H9 (cell line): ENCODE results near the gene ATP6V1C2. TPM values are rescaled to one million over a fixed set of nuclear protein-coding genes. Genes with fewer than 3 reads are reported as not detected.

Experiments used
- DNase-seq: peaks from one replicate; pipeline ENCODE4 v3.0.0-alpha.2; 2017
- H2AFZ ChIP-seq: one replicate; pipeline ENCODE4 v1.6.1; 2013; ENCODE audit warnings: mild to moderate bottlenecking, low read length, control low read depth, moderate library complexity
- H2AK5ac ChIP-seq: 2 replicates; pipeline ENCODE4 v1.6.1; 2013; ENCODE audit warnings: low read length, control low read depth, mixed read lengths; ENCODE audit not compliant: insufficient read length
- H2BK120ac ChIP-seq: one replicate; pipeline ENCODE4 v1.6.1; 2013; ENCODE audit warnings: low read depth, mild to moderate bottlenecking, low read length, control low read depth, inconsistent platforms; ENCODE audit not compliant: poor library complexity, severe bottlenecking
- H2BK12ac ChIP-seq: 2 replicates; pipeline ENCODE4 v1.6.1; 2013; ENCODE audit warnings: low read length, control low read depth, mixed read lengths, low read depth; ENCODE audit not compliant: insufficient read length
- H2BK15ac ChIP-seq: 2 replicates; pipeline ENCODE4 v1.6.1; 2013; ENCODE audit warnings: low read depth, low read length, control low read depth
- H2BK20ac ChIP-seq: one replicate; pipeline ENCODE4 v1.6.1; 2013; ENCODE audit warnings: low read depth, mild to moderate bottlenecking, low read length, control low read depth, inconsistent platforms; ENCODE audit not compliant: poor library complexity, severe bottlenecking
- H2BK5ac ChIP-seq: 2 replicates; pipeline ENCODE4 v1.6.1; 2013; ENCODE audit warnings: low read length, control low read depth, mixed read lengths; ENCODE audit not compliant: insufficient read length
- H3K14ac ChIP-seq: 2 replicates; pipeline ENCODE4 v1.6.1; 2013; ENCODE audit warnings: low read length, control low read depth; ENCODE audit not compliant: insufficient read depth
- H3K18ac ChIP-seq: 2 replicates; pipeline ENCODE4 v1.6.1; 2013; ENCODE audit warnings: low read depth, mild to moderate bottlenecking, mixed read lengths, low read length, control low read depth; ENCODE audit not compliant: insufficient read length
- H3K23ac ChIP-seq: 2 replicates; pipeline ENCODE4 v1.6.1; 2013; ENCODE audit warnings: low read length, control low read depth, mixed read lengths, low read depth; ENCODE audit not compliant: insufficient read length
- H3K23me2 ChIP-seq: 2 replicates; pipeline ENCODE4 v1.6.1; 2013; ENCODE audit warnings: low read depth, mild to moderate bottlenecking, mixed read lengths, low read length, control low read depth; ENCODE audit not compliant: insufficient read length, poor library complexity, severe bottlenecking
- H3K27ac ChIP-seq: 2 replicates; pipeline ENCODE4 v1.5.1; 2013; ENCODE audit warnings: low read length, control low read depth, mixed read lengths, low read depth; ENCODE audit not compliant: insufficient read length
- H3K27me3 ChIP-seq: 2 replicates; pipeline ENCODE4 v1.6.1; 2013; ENCODE audit warnings: low read length, control low read depth, inconsistent platforms; ENCODE audit not compliant: insufficient read depth
- H3K4ac ChIP-seq: 2 replicates; pipeline ENCODE4 v1.6.1; 2013; ENCODE audit warnings: low read depth, mild to moderate bottlenecking, control low read depth, inconsistent platforms, low read length, moderate library complexity
- H3K4me1 ChIP-seq: 2 replicates; pipeline ENCODE4 v1.6.1; 2013; ENCODE audit warnings: low read length, control low read depth, inconsistent platforms; ENCODE audit not compliant: insufficient read depth
- H3K4me2 ChIP-seq: 2 replicates; pipeline ENCODE4 v1.6.1; 2013; ENCODE audit warnings: low read length, control low read depth, mixed read lengths; ENCODE audit not compliant: insufficient read length, insufficient read depth
- H3K56ac ChIP-seq: 2 replicates; pipeline ENCODE4 v1.6.1; 2013; ENCODE audit warnings: low read depth, mild to moderate bottlenecking, mixed read lengths, low read length, control low read depth; ENCODE audit not compliant: insufficient read length
- H3K79me1 ChIP-seq: 2 replicates; pipeline ENCODE4 v1.6.1; 2013; ENCODE audit warnings: low read depth, mild to moderate bottlenecking, moderate library complexity, low read length, control low read depth, inconsistent platforms; ENCODE audit not compliant: insufficient read depth, poor library complexity, severe bottlenecking
- H3K79me2 ChIP-seq: 2 replicates; pipeline ENCODE4 v1.6.1; 2013; ENCODE audit warnings: low read length, control low read depth, inconsistent platforms; ENCODE audit not compliant: insufficient read depth
- H3K9ac ChIP-seq: 2 replicates; pipeline ENCODE4 v1.6.1; 2013; ENCODE audit warnings: low read length, control low read depth, mixed read lengths; ENCODE audit not compliant: insufficient read length; ENCODE audit errors: extremely low read depth
- H3K9me3 ChIP-seq: one replicate; pipeline ENCODE4 v1.6.1; 2013; ENCODE audit warnings: low read depth, low read length, inconsistent platforms; ENCODE audit not compliant: control insufficient read depth
- H3T11ph ChIP-seq: one replicate; pipeline ENCODE4 v1.6.1; 2013; ENCODE audit warnings: mild to moderate bottlenecking, low read length, control low read depth, inconsistent platforms
- H4K20me1 ChIP-seq: one replicate; pipeline ENCODE4 v1.6.1; 2013; ENCODE audit not compliant: control insufficient read depth, insufficient read length, insufficient read depth
- H4K5ac ChIP-seq: 2 replicates; pipeline ENCODE4 v1.6.1; 2013; ENCODE audit warnings: low read depth, mild to moderate bottlenecking, mixed read lengths, low read length, control low read depth; ENCODE audit not compliant: insufficient read length
- H4K8ac ChIP-seq: replicated peaks from 2 replicates; pipeline ENCODE4 v1.6.1; 2013; ENCODE audit warnings: low read length, control low read depth, mixed read lengths, low read depth; ENCODE audit not compliant: insufficient read length
- H4K91ac ChIP-seq: 2 replicates; pipeline ENCODE4 v1.6.1; 2013; ENCODE audit warnings: low read depth, mild to moderate bottlenecking, moderate library complexity, mixed read lengths, low read length, control low read depth; ENCODE audit not compliant: insufficient read length
- H3K27ac Mint-ChIP-seq, 3 experiments: 2 replicates in 2 of 3; 3 replicates in 1 of 3; pipeline ENCODE4 v1.8.0; 2020 to 2021; ENCODE audit warnings: mixed read lengths in 3 of 3, mild to moderate bottlenecking in 1 of 3, moderate library complexity in 1 of 3
- H3K27me3 Mint-ChIP-seq: 2 replicates; pipeline ENCODE4 v1.8.0; 2021; ENCODE audit warnings: low read depth, mild to moderate bottlenecking, moderate library complexity, mixed read lengths
- H3K36me3 Mint-ChIP-seq, 3 experiments: 2 replicates in 2 of 3; 3 replicates in 1 of 3; pipeline ENCODE4 v1.8.0; 2020 to 2021; ENCODE audit warnings: low read depth in 3 of 3, mixed read lengths in 3 of 3; ENCODE audit not compliant: insufficient read depth in 1 of 3
- H3K4me1 Mint-ChIP-seq, 2 experiments: 2 replicates each; pipeline ENCODE4 v1.8.0; 2020; ENCODE audit warnings: mixed read lengths in 2 of 2
- H3K4me3 Mint-ChIP-seq, 2 experiments: 2 replicates in 1 of 2; 3 replicates in 1 of 2; pipeline ENCODE4 v1.8.0; 2020 to 2021; ENCODE audit warnings: mild to moderate bottlenecking in 2 of 2, mixed read lengths in 2 of 2, moderate library complexity in 1 of 2
- H3K9me3 Mint-ChIP-seq, 2 experiments: 2 replicates in 1 of 2; 3 replicates in 1 of 2; pipeline ENCODE4 v1.8.0; 2020; ENCODE audit warnings: mild to moderate bottlenecking in 2 of 2, mixed read lengths in 2 of 2, moderate library complexity in 1 of 2
- CTCF ChIP-seq: fragments of 200-600 bp; sonication (generic); conservative IDR thresholded peaks from 3 replicates; pipeline ENCODE4 v1.8.0; 2021; ENCODE audit warnings: antibody characterized with exemption, mild to moderate bottlenecking
- WGBS: extraction: QIAGEN DNeasy Blood & Tissue Kit; methylation state at CpG from one replicate; pipeline ENCODE4 v1.1.7; 2013; ENCODE audit warnings: missing lambda C conversion rate, low lambda C conversion rate, mixed read lengths; ENCODE audit not compliant: insufficient read length; ENCODE audit errors: extremely low coverage; 5-methylcytosine and 5-hydroxymethylcytosine counted together
- total RNA-seq: library from RNA; stranded (reverse); gene quantifications from 2 replicates; pipeline ENCODE4 v1.2.1, GENCODE V29; 2021

ATP6V1C2 gene
- total RNA-seq, 1 experiment from 2014 or later: 1.2 TPM

- TF ChIP-seq CTCF: no peak
- no peak overlapping the region for H2BK20ac ChIP-seq
- H3K4me3 Mint-ChIP-seq: no peak overlapping the region
- no peaks in the 10 kb centered on the region for H3K4me1 ChIP-seq
- no peak overlapping the region for H3K4me2 ChIP-seq
- H3K14ac ChIP-seq: no peak overlapping the region; the same call in 1 of the 2 replicates
- no peak overlapping the region; a peak in 1 of 7 replicates for H3K27ac Mint-ChIP-seq
- H4K8ac ChIP-seq: no peak overlapping the region
- peaks cover 8 to 17% of the 10 kb centered on the region in 2 experiments for H3K4me1 Mint-ChIP-seq
- no peak overlapping the region for H3K23ac ChIP-seq
- H2BK15ac ChIP-seq: no peak overlapping the region
- no peak for DNase-seq
- no peak overlapping the region for H2BK12ac ChIP-seq
- no peak overlapping the region for H3K9ac ChIP-seq
- WGBS: no CpG with 5 or more reads among the region's 22 CpGs
- H2BK120ac ChIP-seq: no peak overlapping the region
- no peaks in the 10 kb centered on the region for H4K20me1 ChIP-seq
- no peak overlapping the region for H2AK5ac ChIP-seq
- no peak overlapping the region for H2AFZ ChIP-seq
- H3K27me3 ChIP-seq: no peaks in the 10 kb centered on the region
- peaks cover 3% of the 10 kb centered on the region; the same call in 1 of the 2 replicates for H3K27me3 Mint-ChIP-seq
- no peak overlapping the region for H4K91ac ChIP-seq
- H3K9me3 ChIP-seq: no peaks in the 10 kb centered on the region
- H3K4ac ChIP-seq: no peak overlapping the region
- H3K23me2 ChIP-seq: no peaks in the 10 kb centered on the region
- no peak overlapping the region for H3K27ac ChIP-seq
- H3K79me1 ChIP-seq: no peaks in the 10 kb centered on the region
- H3T11ph ChIP-seq: no peak overlapping the region
- no peaks in the 10 kb centered on the region for H3K79me2 ChIP-seq
- H3K36me3 Mint-ChIP-seq: no peaks in the 10 kb centered on the region
- H4K5ac ChIP-seq: no peak overlapping the region
- H3K56ac ChIP-seq: no peak overlapping the region
- no peak overlapping the region for H3K18ac ChIP-seq
- H2BK5ac ChIP-seq: no peak overlapping the region
- H3K9me3 Mint-ChIP-seq: no peaks in the 10 kb centered on the region; a peak in 1 of 5 replicates
These were observed 49.7 kb downstream of the ATP6V1C2 start for GRCh38 chr2:10770956-10771750.
